ENCODE measurements around the gene CLTC. TPM values are rescaled to one million over a fixed set of nuclear protein-coding genes. Genes with fewer than 3 reads are reported as not detected.

Gene CLTC
- total and polyA plus RNA-seq, 2 experiments from 2014 or later, result 107 to 344 TPM

DNA sequence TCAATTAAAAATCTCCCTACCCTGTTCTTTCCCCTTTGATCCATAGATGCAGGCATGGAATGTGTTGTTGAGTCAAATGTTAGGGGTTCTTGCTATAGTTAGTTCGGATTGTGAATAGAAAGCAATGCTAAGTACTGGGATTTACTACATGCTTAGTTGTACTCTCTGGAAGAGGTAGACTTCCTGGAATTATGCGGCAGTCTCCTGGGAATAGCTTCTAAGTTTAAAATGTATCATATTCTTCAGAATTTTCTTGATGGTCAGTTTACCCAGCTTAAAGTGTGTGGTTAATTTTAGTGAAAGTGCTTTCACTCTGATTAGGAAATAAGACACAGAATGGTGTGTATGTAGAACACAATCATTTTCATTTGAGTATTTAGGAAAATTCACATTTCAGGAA is 3.5 kb downstream of the CLTC start:
- Histone ChIP-seq H3K27me3 (ENCODE audit: insufficient read depth) (no peaks in the 10 kb centered on the region), H4K20me1 (replicated peaks; ENCODE audit: insufficient read depth) (peaks cover 63% of the 10 kb centered on the region), H3K36me3 (ENCODE audit: insufficient read depth) (no peaks in the 10 kb centered on the region), H3K4me3 (no peak overlapping the region), H3K4me2 (no peak overlapping the region), H3F3A (replicated peaks; ENCODE audit: low read depth) (no peaks in the 10 kb centered on the region), H3K9me2 (ENCODE audit: insufficient read depth) (no peaks in the 10 kb centered on the region), H3K79me2 (replicated peaks; ENCODE audit: insufficient read depth) (peaks cover 82% of the 10 kb centered on the region), H3K4me1 (ENCODE audit: insufficient read depth) (peaks cover 21% of the 10 kb centered on the region), H3K27ac (ENCODE audit: low read depth) (no peak overlapping the region), H2AFZ (no peak overlapping the region)
- Mint-ChIP-seq H3K4me1 (peaks cover 23% of the 10 kb centered on the region), H3K9me3 (no peaks in the 10 kb centered on the region; the same call in 2 of the 3 replicates), H3K36me3 (ENCODE audit: low read depth) (no peaks in the 10 kb centered on the region; the same call in 2 of the 3 replicates), H3K27me3 (ENCODE audit: insufficient read depth, low read depth, poor library complexity) (peaks cover 12% of the 10 kb centered on the region), H3K4me3 (peak overlapping the region; percentile 39; the same call in 2 of the 3 replicates), H3K27ac (peak overlapping the region; percentile 2; the same call in 1 of the 2 replicates)
- ATAC-seq (no peak), DNase-seq (ENCODE audit: low spot score) (no peak)
- TF ChIP-seq ZNF331 (CRISPR knock-in tag; IDR thresholded peaks at IDR 0.05; ENCODE audit: low read depth) (no peak), STAT1 (IDR thresholded peaks at IDR 0.05; ENCODE audit: unreplicated experiment) (no peak), JUNB (IDR thresholded peaks at IDR 0.05; ENCODE audit: unreplicated experiment) (no peak), NANOG (IDR thresholded peaks at IDR 0.05; ENCODE audit: borderline replicate concordance) (no peak), ZNF462 (CRISPR knock-in tag; IDR thresholded peaks at IDR 0.05) (no peak)
- TF ChIP-seq, protein P1, sequence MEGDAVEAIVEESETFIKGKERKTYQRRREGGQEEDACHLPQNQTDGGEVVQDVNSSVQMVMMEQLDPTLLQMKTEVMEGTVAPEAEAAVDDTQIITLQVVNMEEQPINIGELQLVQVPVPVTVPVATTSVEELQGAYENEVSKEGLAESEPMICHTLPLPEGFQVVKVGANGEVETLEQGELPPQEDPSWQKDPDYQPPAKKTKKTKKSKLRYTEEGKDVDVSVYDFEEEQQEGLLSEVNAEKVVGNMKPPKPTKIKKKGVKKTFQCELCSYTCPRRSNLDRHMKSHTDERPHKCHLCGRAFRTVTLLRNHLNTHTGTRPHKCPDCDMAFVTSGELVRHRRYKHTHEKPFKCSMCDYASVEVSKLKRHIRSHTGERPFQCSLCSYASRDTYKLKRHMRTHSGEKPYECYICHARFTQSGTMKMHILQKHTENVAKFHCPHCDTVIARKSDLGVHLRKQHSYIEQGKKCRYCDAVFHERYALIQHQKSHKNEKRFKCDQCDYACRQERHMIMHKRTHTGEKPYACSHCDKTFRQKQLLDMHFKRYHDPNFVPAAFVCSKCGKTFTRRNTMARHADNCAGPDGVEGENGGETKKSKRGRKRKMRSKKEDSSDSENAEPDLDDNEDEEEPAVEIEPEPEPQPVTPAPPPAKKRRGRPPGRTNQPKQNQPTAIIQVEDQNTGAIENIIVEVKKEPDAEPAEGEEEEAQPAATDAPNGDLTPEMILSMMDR (conservative IDR thresholded peaks at IDR 0.05; ENCODE audit: low read depth in 2 of 2), result no peak
